Nephron (organoid): ENCODE data around the gene OR7D2.
A peak's percentile ranks its signal among the peaks of the same experiment; 100 is the strongest.

ENCODE experiments used
- H3K27ac Mint-ChIP-seq, 3 experiments: 2 replicates each; pipeline ENCODE4 v1.8.0; 2020; ENCODE audit warnings: mixed read lengths in 3 of 3, mild to moderate bottlenecking in 2 of 3, moderate library complexity in 1 of 3
- H3K27me3 Mint-ChIP-seq: 2 replicates; pipeline ENCODE4 v1.8.0; 2021; ENCODE audit warnings: low read depth, mild to moderate bottlenecking, moderate library complexity, mixed read lengths
- H3K36me3 Mint-ChIP-seq: 2 replicates; pipeline ENCODE4 v1.8.0; 2020; ENCODE audit warnings: low read depth, mixed read lengths
- H3K4me1 Mint-ChIP-seq: 2 replicates; pipeline ENCODE4 v1.8.0; 2020; ENCODE audit warnings: mixed read lengths
- H3K4me3 Mint-ChIP-seq, 3 experiments: 2 replicates each; pipeline ENCODE4 v1.8.0; 2020; ENCODE audit warnings: mild to moderate bottlenecking in 3 of 3, mixed read lengths in 3 of 3, moderate library complexity in 2 of 3
- H3K9me3 Mint-ChIP-seq: 2 replicates; pipeline ENCODE4 v1.8.0; 2020; ENCODE audit warnings: mixed read lengths
- CTCF ChIP-seq, 3 experiments: fragments of 200-600 bp; sonication (generic); IDR thresholded peaks; one replicate each; pipeline ENCODE4 v1.5.0; 2021; ENCODE audit warnings: antibody characterized with exemption in 3 of 3; ENCODE audit not compliant: unreplicated experiment in 3 of 3

The OR7D2 gene

GRCh38 chr19:9144920-9145319 is 33.9 kb upstream of the OR7D2 start:
- no peak for TF ChIP-seq CTCF (IDR thresholded peaks at IDR 0.05; ENCODE audit: unreplicated experiment in 3 of 3)

GRCh38 chr19:9146882-9147281 is 31.9 kb upstream of the OR7D2 start:
- Mint-ChIP-seq H3K4me1 (peaks cover 4% of the 10 kb centered on the region), H3K9me3 (peaks cover 76% of the 10 kb centered on the region), H3K27ac (no peak overlapping the region), H3K36me3 (peaks cover 97% of the 10 kb centered on the region), H3K4me3 (no peak overlapping the region), H3K27me3 (no peaks in the 10 kb centered on the region)
- no peak for TF ChIP-seq CTCF (IDR thresholded peaks at IDR 0.05; ENCODE audit: unreplicated experiment in 3 of 3)

More at GRCh38 chr19:9144920-9145319, 33.9 kb upstream of the OR7D2 start:
- Mint-ChIP-seq H3K27ac (no peak overlapping the region), H3K4me1 (peaks cover 12% of the 10 kb centered on the region), H3K4me3 (peak overlapping the region; percentile 46 to 56 (median 51)), H3K36me3 (peaks cover 95% of the 10 kb centered on the region), H3K9me3 (peaks cover 57% of the 10 kb centered on the region), H3K27me3 (no peaks in the 10 kb centered on the region)

GRCh38 chr19:9148697-9149096 is 30.1 kb upstream of the OR7D2 start:
- Mint-ChIP-seq H3K9me3 (peaks cover 85% of the 10 kb centered on the region), H3K4me3 (no peak overlapping the region), H3K27me3 (no peaks in the 10 kb centered on the region), H3K36me3 (peaks cover 99% of the 10 kb centered on the region), H3K27ac (no peak overlapping the region), H3K4me1 (no peaks in the 10 kb centered on the region)
- TF ChIP-seq CTCF (IDR thresholded peaks at IDR 0.05; ENCODE audit: unreplicated experiment in 3 of 3): no peak

- no peak for TF ChIP-seq CTCF (IDR thresholded peaks at IDR 0.05; ENCODE audit: unreplicated experiment in 3 of 3)
- H3K4me1 Mint-ChIP-seq: no peaks in the 10 kb centered on the region
- no peak overlapping the region for H3K4me3 Mint-ChIP-seq
- H3K27ac Mint-ChIP-seq: no peak overlapping the region
- H3K36me3 Mint-ChIP-seq: peaks cover 99% of the 10 kb centered on the region
- H3K9me3 Mint-ChIP-seq: peaks cover 86% of the 10 kb centered on the region
- no peaks in the 10 kb centered on the region for H3K27me3 Mint-ChIP-seq
Observed at GRCh38 chr19:9149997-9150396, 28.8 kb upstream of the OR7D2 start.

- H3K36me3 Mint-ChIP-seq: peaks cover 99% of the 10 kb centered on the region
- H3K4me3 Mint-ChIP-seq: no peak overlapping the region
- H3K27ac Mint-ChIP-seq: no peak overlapping the region
- no peaks in the 10 kb centered on the region for H3K27me3 Mint-ChIP-seq
- H3K9me3 Mint-ChIP-seq: peaks cover 88% of the 10 kb centered on the region
- TF ChIP-seq CTCF (IDR thresholded peaks at IDR 0.05; ENCODE audit: unreplicated experiment in 3 of 3): no peak
- H3K4me1 Mint-ChIP-seq: no peaks in the 10 kb centered on the region
Observed at GRCh38 chr19:9150650-9151049, 28.1 kb upstream of the OR7D2 start.

GRCh38 chr19:9151367-9151766 is 27.4 kb upstream of the OR7D2 start:
- peaks cover 100% of the 10 kb centered on the region for H3K36me3 Mint-ChIP-seq
- no peak overlapping the region for H3K27ac Mint-ChIP-seq
- peaks cover 91% of the 10 kb centered on the region for H3K9me3 Mint-ChIP-seq
- no peak overlapping the region for H3K4me3 Mint-ChIP-seq
- H3K4me1 Mint-ChIP-seq: no peaks in the 10 kb centered on the region
- H3K27me3 Mint-ChIP-seq: no peaks in the 10 kb centered on the region
- TF ChIP-seq CTCF (IDR thresholded peaks at IDR 0.05; ENCODE audit: unreplicated experiment in 3 of 3): no peak
